CD14-positive monocyte (primary cell): ENCODE measurements around the gene CLSTN3. TPM values are rescaled to one million over a fixed set of nuclear protein-coding genes. Genes with fewer than 3 reads are reported as not detected.

Source experiments
- DNase-seq, 3 donors: peaks; one replicate each; pipeline ENCODE4 v3.0.0-alpha.2; 2011 to 2022
- H2AFZ ChIP-seq: 2 replicates; pipeline ENCODE4 v1.6.0; 2012; ENCODE audit warnings: mild to moderate bottlenecking, low read depth, low read length, inconsistent platforms; ENCODE audit not compliant: insufficient read depth, poor library complexity, severe bottlenecking
- H3K27ac ChIP-seq, 2 donors: 1 replicate in 1 of 2; 2 replicates in 1 of 2; pipeline ENCODE4 v1.5.1; 2012 to 2013; ENCODE audit warnings: low read length in 2 of 2, control low read depth in 1 of 2, inconsistent platforms in 1 of 2, low read depth in 1 of 2, mild to moderate bottlenecking in 1 of 2
- H3K27me3 ChIP-seq, 2 donors: one replicate each; pipeline versions ENCODE4 v1.6.0 to v1.6.1; 2011 to 2013; ENCODE audit warnings: low read length in 2 of 2; ENCODE audit not compliant: control insufficient read depth in 2 of 2, insufficient read depth in 2 of 2
- H3K36me3 ChIP-seq, 2 donors: replicated peaks in 1 of 2; 1 replicate in 1 of 2; 2 replicates in 1 of 2; pipeline versions ENCODE4 v1.5.1 to v1.6.1; 2012 to 2013; ENCODE audit warnings: low read length in 2 of 2, control low read depth in 1 of 2, inconsistent platforms in 1 of 2, mild to moderate bottlenecking in 1 of 2; ENCODE audit not compliant: insufficient read depth in 2 of 2, control insufficient read depth in 1 of 2
- H3K4me1 ChIP-seq, 2 donors: 1 replicate in 1 of 2; 2 replicates in 1 of 2; pipeline versions ENCODE4 v1.5.1 to v1.6.1; 2012 to 2013; ENCODE audit warnings: low read length in 2 of 2, control low read depth in 1 of 2, inconsistent platforms in 1 of 2, mild to moderate bottlenecking in 1 of 2, moderate library complexity in 1 of 2; ENCODE audit not compliant: insufficient read depth in 2 of 2, control insufficient read depth in 1 of 2
- H3K4me2 ChIP-seq: replicated peaks from 2 replicates; pipeline ENCODE3; 2012; ENCODE audit warnings: low read length, moderate library complexity, mild to moderate bottlenecking; ENCODE audit not compliant: poor library complexity, severe bottlenecking; ENCODE audit errors: extremely low read depth
- H3K4me3 ChIP-seq, 3 experiments: fragments of 200-600 bp in 1 of 3; sonication (generic) in 1 of 3; replicated peaks in 1 of 3; 1 replicate in 2 of 3; 2 replicates in 1 of 3; pipeline ENCODE4 v1.5.1; 2011 to 2013; ENCODE audit warnings: low read length in 3 of 3, mild to moderate bottlenecking in 3 of 3, control low read depth in 2 of 3, low read depth in 2 of 3, inconsistent platforms in 1 of 3, moderate library complexity in 1 of 3
- H3K79me2 ChIP-seq: 2 replicates; pipeline ENCODE4 v1.6.0; 2012; ENCODE audit warnings: mild to moderate bottlenecking, control low read depth, inconsistent platforms, low read length, moderate library complexity; ENCODE audit not compliant: insufficient read depth
- H3K9ac ChIP-seq: 2 replicates; pipeline ENCODE4 v1.6.0; 2017; ENCODE audit warnings: low read length, mild to moderate bottlenecking; ENCODE audit not compliant: insufficient read depth, poor library complexity, severe bottlenecking
- H3K9me3 ChIP-seq, 2 donors: replicated peaks in 1 of 2; 1 replicate in 1 of 2; 2 replicates in 1 of 2; pipeline versions ENCODE4 v1.5.1 to v1.6.1; 2012 to 2013; ENCODE audit warnings: low read length in 2 of 2, control low read depth in 1 of 2; ENCODE audit not compliant: control insufficient read depth in 1 of 2, insufficient read depth in 1 of 2
- H4K20me1 ChIP-seq: 2 replicates; pipeline ENCODE4 v1.6.0; 2012; ENCODE audit warnings: mild to moderate bottlenecking, low read length, control low read depth, moderate library complexity; ENCODE audit not compliant: insufficient read depth
- H3K27ac Mint-ChIP-seq, 7 donors: one replicate each; pipeline ENCODE4 v1.8.0; 2020; ENCODE audit warnings: mild to moderate bottlenecking in 7 of 7, mixed read lengths in 7 of 7, moderate library complexity in 6 of 7, inconsistent platforms in 2 of 7
- H3K27me3 Mint-ChIP-seq, 3 donors: one replicate each; pipeline ENCODE4 v1.8.0; 2021 to 2022; ENCODE audit warnings: low read depth in 3 of 3, mild to moderate bottlenecking in 3 of 3, mixed read lengths in 3 of 3, moderate library complexity in 3 of 3, inconsistent platforms in 1 of 3
- H3K36me3 Mint-ChIP-seq, 2 donors: one replicate each; pipeline ENCODE4 v1.8.0; 2020; ENCODE audit warnings: mixed read lengths in 2 of 2, inconsistent platforms in 1 of 2, mild to moderate bottlenecking in 1 of 2
- H3K4me1 Mint-ChIP-seq: one replicate; pipeline ENCODE4 v1.8.0; 2020; ENCODE audit warnings: mild to moderate bottlenecking, mixed read lengths
- H3K4me3 Mint-ChIP-seq, 2 donors: one replicate each; pipeline ENCODE4 v1.8.0; 2020; ENCODE audit warnings: mild to moderate bottlenecking in 2 of 2, mixed read lengths in 2 of 2, moderate library complexity in 1 of 2
- H3K9me3 Mint-ChIP-seq, 7 donors: one replicate each; pipeline ENCODE4 v1.8.0; 2020 to 2022; ENCODE audit warnings: mixed read lengths in 7 of 7, mild to moderate bottlenecking in 6 of 7, moderate library complexity in 6 of 7, inconsistent platforms in 2 of 7
- CTCF ChIP-seq: fragments of 200-600 bp; IDR thresholded peaks from one replicate; pipeline ENCODE4 v1.8.0; 2022; ENCODE audit warnings: antibody characterized with exemption, mild to moderate bottlenecking
- WGBS: methylation state at CpG from one replicate; pipeline ENCODE4 v1.1.5; 2013; ENCODE audit warnings: missing lambda C conversion rate; ENCODE audit not compliant: insufficient coverage; 5-methylcytosine and 5-hydroxymethylcytosine counted together
- intact Hi-C, 2 donors: fragments of 100-400 bp; cut with micrococcal nuclease; formaldehyde crosslinking; loops; one replicate each; pipeline versions ENCODE4 v1.15.0 to v1.15.1; 2023
- polyA plus RNA-seq, 3 donors: library from polyadenylated mRNA; depleted of rRNA in 1 of 3; unstranded in 2 of 3; stranded (reverse) in 1 of 3; fragments of 300-500 nt in 2 of 3; fragments of >200 nt in 1 of 3; fragmentation: Illumina TruSeq in 2 of 3; gene quantifications; 1 replicate in 2 of 3; 2 replicates in 1 of 3; pipeline ENCODE4 v1.2.3, GENCODE V29; 2012 to 2021

CLSTN3 gene
- polyA plus RNA-seq, 3 donors, result 13.7 TPM; not detected in 2

DNA sequence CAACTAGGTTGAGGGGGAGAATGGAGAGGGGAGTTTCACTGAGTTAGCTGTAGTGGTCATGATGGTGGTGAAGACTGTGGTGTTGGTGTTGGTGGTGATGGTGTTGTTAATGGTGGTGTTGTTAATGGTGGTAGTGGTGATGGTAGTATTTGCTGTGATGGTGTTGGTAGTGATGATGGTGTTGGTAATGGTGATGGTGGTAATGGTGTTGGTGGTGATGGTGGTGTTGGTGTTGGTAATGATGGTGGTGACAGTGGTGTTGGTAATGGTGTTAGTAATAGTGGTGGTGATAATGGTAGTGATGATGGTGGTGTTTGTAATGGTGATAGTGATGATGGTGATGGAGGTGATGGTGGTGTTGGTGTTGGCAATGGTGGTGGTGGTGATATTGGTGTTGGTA, 47.0 kb upstream of the CLSTN3 start:
- no peaks in the 10 kb centered on the region for H3K27me3 ChIP-seq
- Mint-ChIP-seq H3K27ac (no peak overlapping the region), H3K27me3 (no peaks in the 10 kb centered on the region), H3K36me3 (no peaks in the 10 kb centered on the region), H3K4me1 (no peaks in the 10 kb centered on the region), H3K4me3 (no peak overlapping the region), H3K9me3 (peaks cover 0 to 5% (median 3%) of the 10 kb centered on the region in 7 donors)
- H3K9me3 ChIP-seq, result no peaks in the 10 kb centered on the region
- H2AFZ ChIP-seq, result no peak overlapping the region
- no peak overlapping the region for H3K27ac ChIP-seq
- intact Hi-C loops, result no loop called here
- H3K36me3 ChIP-seq, result no peaks in the 10 kb centered on the region
- H3K79me2 ChIP-seq, result no peaks in the 10 kb centered on the region
- no peak overlapping the region for H3K4me2 ChIP-seq
- H4K20me1 ChIP-seq, result no peaks in the 10 kb centered on the region
- DNase-seq, result no peak
- H3K9ac ChIP-seq, result no peak overlapping the region
- no peak for TF ChIP-seq CTCF
- H3K4me3 ChIP-seq, result no peak overlapping the region
- no peaks in the 10 kb centered on the region for H3K4me1 ChIP-seq

DNA sequence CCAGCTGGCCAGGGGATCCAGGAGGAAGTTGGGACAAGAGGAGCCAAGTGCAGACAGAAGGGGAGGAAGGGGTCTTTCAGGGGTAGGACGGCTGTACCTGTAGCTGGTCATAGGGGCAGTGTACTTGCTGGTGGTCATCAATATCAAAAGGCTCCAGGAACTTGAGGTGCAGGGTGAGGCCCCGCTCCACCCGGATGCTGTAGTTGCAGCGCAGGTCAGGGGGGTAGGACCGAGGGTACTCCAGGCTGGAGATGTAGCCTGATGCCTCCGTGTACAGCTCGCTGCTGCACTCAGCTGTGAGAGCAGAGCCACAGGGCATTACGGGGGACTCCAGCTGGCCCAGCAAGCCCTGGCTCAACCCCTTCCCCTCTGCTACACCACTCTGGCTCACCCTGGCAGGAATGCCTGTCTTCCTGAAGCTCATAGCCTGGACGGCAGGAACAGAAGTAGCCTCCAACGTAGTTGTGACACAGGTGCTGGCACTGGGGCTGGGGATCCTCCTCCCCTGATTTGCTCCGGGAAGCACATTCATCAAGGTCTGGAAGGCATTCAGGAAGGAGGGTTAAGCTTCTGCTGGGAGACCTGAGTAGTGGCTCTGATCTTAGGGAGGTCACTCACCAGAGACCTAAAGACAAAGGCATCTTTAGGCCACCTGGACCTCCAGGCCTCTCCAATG, 40.8 kb upstream of the CLSTN3 start:
- Mint-ChIP-seq H3K4me3 (peak overlapping the region in 1 of 2 donors; percentile 10), H3K4me1 (peaks cover 9% of the 10 kb centered on the region), H3K27me3 (peaks cover 4 to 12% (median 8%) of the 10 kb centered on the region in 3 donors), H3K9me3 (peaks cover 0 to 1% (median 0%) of the 10 kb centered on the region in 7 donors), H3K36me3 (no peaks in the 10 kb centered on the region), H3K27ac (no peak overlapping the region)
- Histone ChIP-seq H2AFZ (no peak overlapping the region), H3K4me1 (peaks cover 0 to 3% of the 10 kb centered on the region in 2 donors), H3K27me3 (peaks cover 0 to 2% of the 10 kb centered on the region in 2 donors), H3K27ac (no peak overlapping the region), H3K36me3 (no peaks in the 10 kb centered on the region), H4K20me1 (no peaks in the 10 kb centered on the region), H3K79me2 (no peaks in the 10 kb centered on the region), H3K9me3 (no peaks in the 10 kb centered on the region), H3K9ac (no peak overlapping the region), H3K4me2 (no peak overlapping the region), H3K4me3 (no peak overlapping the region)
- DNase-seq, result no peak
- no peak for TF ChIP-seq CTCF
- intact Hi-C loops, result no loop called here
- 95% methylated on average over 11 of the region's 11 CpGs for WGBS
